GM12878 (cell line): Measurements from ENCODE around the gene KLRC2. TPM values are rescaled to one million over a fixed set of nuclear protein-coding genes. Genes with fewer than 3 reads are reported as not detected.

Experiments
- ATAC-seq: fragments of 200-7000 bp; cut with Tn5 transposase; 3 replicates; pipeline ENCODE4 v1.9.1; 2020; ENCODE audit warnings: mild to moderate bottlenecking, moderate library complexity
- BruUV-seq: library from RNA; stranded (reverse); fragments of 400-500 nt; replicated peaks from 2 replicates; lab custom pipeline; 2021; lab: Mats Ljungman, UMichigan
- CTCF ChIA-PET: fragments of 300-600 bp; sonication (Branson Sonifier 250); formaldehyde crosslinking; extraction: SDS; loops from one replicate; lab custom pipeline; 2021; ENCODE audit warnings: inconsistent platforms; lab: Yijun Ruan, JAX
- POLR2A ChIA-PET: fragments of 350-600 bp; formaldehyde crosslinking; extraction: SDS; loops from one replicate; lab custom pipeline; 2021; ENCODE audit warnings: inconsistent platforms; lab: Charles Lee
- RAD21 ChIA-PET: fragments of 300-600 bp; sonication (Branson Sonifier 250); formaldehyde crosslinking; loops from one replicate; lab custom pipeline; 2023; ENCODE audit warnings: antibody characterized with exemption; ENCODE audit not compliant: unreplicated experiment; lab: Charles Lee
- SMC1A ChIA-PET: fragments of 300-600 bp; sonication (Branson Sonifier 250); formaldehyde crosslinking; loops from one replicate; lab custom pipeline; 2023; ENCODE audit not compliant: unreplicated experiment, uncharacterized antibody; lab: Charles Lee
- DNase-seq: peaks from one replicate; pipeline ENCODE4 v3.0.0-alpha.2; 2011; ENCODE audit warnings: low read depth, low spot score
- FAIRE-seq: peaks from 3 replicates; lab custom pipeline; 2011; peaks lifted over from hg19 to GRCh38; lab: Jason Lieb, UNC
- H2AFZ ChIP-seq: 2 replicates; pipeline ENCODE4 v1.6.0; 2011; ENCODE audit warnings: low read depth, low read length, control low read depth; ENCODE audit not compliant: control insufficient read depth
- H3K27ac ChIP-seq: 2 replicates; pipeline ENCODE4 v1.5.1; 2011; ENCODE audit warnings: control low read depth; ENCODE audit not compliant: control insufficient read depth, insufficient read depth
- H3K27me3 ChIP-seq, 2 experiments: replicated peaks in 1 of 2; 2 replicates each; pipeline versions ENCODE4 v1.6.0 to v1.6.1; 2011; ENCODE audit warnings: low read length in 1 of 2; ENCODE audit not compliant: control insufficient read depth in 2 of 2, insufficient read depth in 2 of 2
- H3K36me3 ChIP-seq, 2 experiments: 2 replicates each; pipeline ENCODE4 v1.5.1; 2011; ENCODE audit warnings: low read length in 1 of 2; ENCODE audit not compliant: control insufficient read depth in 2 of 2, insufficient read depth in 2 of 2
- H3K4me1 ChIP-seq: 2 replicates; pipeline ENCODE4 v1.6.1; 2011; ENCODE audit warnings: mild to moderate bottlenecking, low read length, moderate library complexity, mixed read lengths; ENCODE audit not compliant: control insufficient read depth, insufficient read depth
- H3K4me2 ChIP-seq: 2 replicates; pipeline ENCODE4 v1.6.0; 2011; ENCODE audit warnings: control low read depth; ENCODE audit not compliant: control insufficient read depth, insufficient read depth
- H3K4me3 ChIP-seq: fragments of 200-600 bp; sonication (generic); 2 replicates; pipeline ENCODE4 v1.5.1; 2016
- H3K79me2 ChIP-seq: 2 replicates; pipeline ENCODE4 v1.6.0; 2011; ENCODE audit warnings: low read length; ENCODE audit not compliant: control insufficient read depth, insufficient read depth
- H3K9ac ChIP-seq: 2 replicates; pipeline ENCODE4 v1.8.0; 2011; ENCODE audit warnings: low read length, control low read depth, mixed read lengths; ENCODE audit not compliant: control insufficient read depth, insufficient read depth
- H3K9me3 ChIP-seq: replicated peaks from 3 replicates; pipeline ENCODE4 v1.5.1; 2011; ENCODE audit warnings: mild to moderate bottlenecking, low read length; ENCODE audit not compliant: control insufficient read depth, insufficient read depth
- H4K20me1 ChIP-seq: 2 replicates; pipeline ENCODE4 v1.6.0; 2011; ENCODE audit not compliant: control insufficient read depth, insufficient read depth
- BCL11A ChIP-seq: IDR thresholded peaks from 2 replicates; pipeline ENCODE4 v1.6.1; 2011; ENCODE audit warnings: low read depth, low read length
- CREB1 ChIP-seq: IDR thresholded peaks from 2 replicates; pipeline ENCODE4 v1.6.1; 2012; ENCODE audit warnings: low read depth, mild to moderate bottlenecking, inconsistent platforms
- GATAD2B ChIP-seq: fragments of 450-650 bp; conservative IDR thresholded peaks from 2 replicates; pipeline ENCODE4 v1.6.1; 2017; ENCODE audit warnings: low read depth, mild to moderate bottlenecking, moderate library complexity
- HDGF ChIP-seq: fragments of 450-650 bp; IDR thresholded peaks from 2 replicates; pipeline ENCODE4 v1.6.1; 2016; ENCODE audit warnings: antibody characterized with exemption
- POU2F2 ChIP-seq: IDR thresholded peaks from 3 replicates; pipeline ENCODE4 v1.6.1; 2011; ENCODE audit warnings: low read depth, mild to moderate bottlenecking, low read length, borderline replicate concordance
- RFX5 ChIP-seq: IDR thresholded peaks from 2 replicates; pipeline ENCODE4 v1.6.1; 2011; ENCODE audit warnings: low read depth, low read length, improper control_type of control experiment
- SMC3 ChIP-seq: IDR thresholded peaks from 2 replicates; pipeline ENCODE4 v1.6.1; 2011; ENCODE audit warnings: low read length, improper control_type of control experiment, borderline replicate concordance
- STAT3 ChIP-seq: IDR thresholded peaks from 2 replicates; pipeline ENCODE4 v1.6.1; 2011; ENCODE audit warnings: low read depth, low read length, improper control_type of control experiment
- TBL1XR1 ChIP-seq: IDR thresholded peaks from 2 replicates; pipeline ENCODE4 v1.6.1; 2012; ENCODE audit warnings: low read depth, low read length, improper control_type of control experiment
- ZNF622 ChIP-seq: fragments of 450-650 bp; IDR thresholded peaks from 2 replicates; pipeline ENCODE4 v1.6.1; 2017; ENCODE audit warnings: mild to moderate bottlenecking, inconsistent platforms
- ZSCAN29 ChIP-seq: fragments of 450-650 bp; IDR thresholded peaks from 2 replicates; pipeline ENCODE4 v1.6.1; 2017; ENCODE audit warnings: mild to moderate bottlenecking, moderate library complexity
- WGBS: methylation state at CpG from one replicate; pipeline ENCODE4 v1.1.6; 2016; ENCODE audit warnings: low lambda C conversion rate; ENCODE audit not compliant: insufficient replicate concordance, insufficient coverage; ENCODE audit errors: missing lambda C conversion rate; 5-methylcytosine and 5-hydroxymethylcytosine counted together
- in situ Hi-C: fragments of 300-500 bp; cut with MboI; formaldehyde crosslinking; loops from 9 replicates; pipeline ENCODE4 v1.14.3; 2018; ENCODE audit warnings: mixed read lengths
- intact Hi-C: fragments of 100-400 bp; cut with micrococcal nuclease; formaldehyde crosslinking; loops from one replicate; pipeline ENCODE4 v1.14.2; 2022; ENCODE audit not compliant: unreplicated experiment
- polyA plus RNA-seq, 11 experiments: library from polyadenylated mRNA; depleted of rRNA in 4 of 11; unstranded in 6 of 11; stranded (reverse) in 5 of 11; fragments of >200 nt; fragmentation: Nextera tagmentation in 4 of 11; fragmentation: Illumina TruSeq in 1 of 11; extraction: Ambion mirVana in 4 of 11; extraction: Trizol in 1 of 11; gene quantifications; 1 replicate in 1 of 11; 2 replicates in 10 of 11; pipeline versions ENCODE4 v1.2.1 to v1.2.3, GENCODE V29; 2011 to 2016; ENCODE audit warnings: inconsistent platforms in 2 of 11, missing spikeins in 2 of 11, low read depth in 1 of 11
- total RNA-seq, 4 experiments: library from RNA; depleted of rRNA in 3 of 4; stranded (reverse); fragments of >200 nt in 3 of 4; fragmentation: Illumina TruSeq in 1 of 4; extraction: Trizol in 1 of 4; gene quantifications; 2 replicates each; pipeline versions ENCODE4 v1.2.1 to v1.2.3, GENCODE V29; 2013 to 2021
- TF ChIP-seq, protein P1 (sequence below): IDR thresholded peaks from 2 replicates; pipeline ENCODE4 v1.6.1; 2011; ENCODE audit warnings: low read depth, low read length, improper control_type of control experiment, borderline replicate concordance
- TF ChIP-seq, protein P2 (sequence below): fragments of 450-650 bp; IDR thresholded peaks from 2 replicates; pipeline ENCODE4 v1.6.1; 2016; ENCODE audit warnings: mild to moderate bottlenecking, moderate library complexity, borderline replicate concordance

KLRC2 gene
- total and polyA plus RNA-seq, 10 of the 15 experiments (the other 5 are each of a cell fraction or from before 2014, with no cell fraction given) = 0.15 to 0.40 (median 0.20) TPM; not detected in 5

DNA sequence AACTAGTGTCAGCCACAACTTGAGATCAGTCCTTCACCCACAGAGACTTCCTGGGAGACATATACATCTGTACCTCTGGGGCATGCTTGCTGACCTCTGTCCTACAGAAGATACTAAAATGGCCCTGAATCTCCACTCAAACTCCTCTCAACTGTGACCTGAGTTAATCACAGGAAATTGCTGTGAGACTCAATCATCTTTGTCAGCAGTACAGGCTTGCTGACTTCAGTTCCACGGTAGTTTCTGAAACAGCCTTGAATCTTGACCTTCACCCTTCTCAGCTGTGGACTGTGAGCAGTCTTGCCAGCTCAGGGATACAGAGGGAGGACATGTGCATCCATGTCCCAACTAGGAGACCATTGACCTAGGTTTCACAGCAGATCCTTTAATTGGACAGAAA is 18.7 kb upstream of the KLRC2 start:
- no peak for DNase-seq
- in situ Hi-C loops (no loop called here), intact Hi-C loops (no loop called here)
- FAIRE-seq = no peak
- CTCF ChIA-PET = no interaction called here
- POLR2A ChIA-PET = no interaction called here
- Histone ChIP-seq H3K4me2 (no peak overlapping the region), H3K27ac (no peak overlapping the region), H3K4me3 (no peak overlapping the region), H3K4me1 (no peaks in the 10 kb centered on the region), H3K9ac (no peak overlapping the region), H2AFZ (no peak overlapping the region), H3K36me3 (no peaks in the 10 kb centered on the region), H3K27me3 (no peaks in the 10 kb centered on the region), H3K9me3 (peaks cover 15% of the 10 kb centered on the region), H3K79me2 (no peaks in the 10 kb centered on the region), H4K20me1 (no peaks in the 10 kb centered on the region)
- 58% methylated on average over 1 of the region's 1 CpG for WGBS
- no TSS peak for BruUV-seq
- no peak for TF ChIP-seq CREB1
- no peak for TF ChIP-seq ZSCAN29
- ATAC-seq = no peak; the same call in 2 of the 3 replicates
- SMC1A ChIA-PET = no interaction called here
- RAD21 ChIA-PET = no interaction called here

DNA sequence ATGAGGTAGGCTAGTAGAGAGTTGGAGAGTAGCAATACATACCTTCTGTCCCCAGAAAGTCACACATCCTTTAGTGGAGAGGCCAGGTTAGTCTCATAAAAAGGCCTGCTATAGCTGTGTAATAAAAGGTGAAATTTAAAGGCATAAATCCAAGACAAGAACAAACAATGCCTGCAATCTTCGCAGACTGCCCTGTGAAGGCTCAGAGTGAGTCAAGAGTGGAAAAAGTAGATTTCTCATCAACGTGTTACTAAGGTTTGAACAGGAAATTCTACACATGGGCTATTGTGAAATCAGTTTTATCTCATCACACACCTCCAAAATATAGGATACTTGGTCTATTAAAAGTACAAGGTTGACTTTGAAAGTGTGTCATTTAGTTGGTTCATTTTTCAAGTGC is 17.3 kb upstream of the KLRC2 start, which contains the start of gene KLRC1:
TSS of gene KLRC1 (minus strand) at position 222 of the 400 bp plus-strand sequence. CDS start 2,221 bp downstream, outside the sequence.
- H3K4me1 ChIP-seq = no peaks in the 10 kb centered on the region
- DNase-seq (no peak), FAIRE-seq (no peak), ATAC-seq (no peak)
- no peaks in the 10 kb centered on the region for H4K20me1 ChIP-seq
- ChIA-PET POLR2A (no interaction called here), SMC1A (no interaction called here), CTCF (interaction anchor here (0.5 kb wide), 1 partner anchor 271 kb away, joined by 3 read pairs; no protein-coding TSS in a partner anchor), RAD21 (no interaction called here)
- H3K36me3 ChIP-seq = no peaks in the 10 kb centered on the region
- in situ Hi-C loops (no loop called here), intact Hi-C loops (no loop called here)
- no peak within 1 kb of the TSS for H3K9ac ChIP-seq
- no peaks in the 10 kb centered on the region for H3K79me2 ChIP-seq
- no peak within 1 kb of the TSS for H2AFZ ChIP-seq
- no TSS peak for BruUV-seq
- peaks cover 15% of the 10 kb centered on the region for H3K9me3 ChIP-seq
- no peak within 1 kb of the TSS for H3K27ac ChIP-seq
- 25% methylated on average over 2 of the region's 2 CpGs for WGBS
- H3K4me2 ChIP-seq = no peak within 1 kb of the TSS
- no peaks in the 10 kb centered on the region for H3K27me3 ChIP-seq
- no peak within 1 kb of the TSS for H3K4me3 ChIP-seq
- no peak for TF ChIP-seq SMC3
- TF ChIP-seq, protein P1, sequence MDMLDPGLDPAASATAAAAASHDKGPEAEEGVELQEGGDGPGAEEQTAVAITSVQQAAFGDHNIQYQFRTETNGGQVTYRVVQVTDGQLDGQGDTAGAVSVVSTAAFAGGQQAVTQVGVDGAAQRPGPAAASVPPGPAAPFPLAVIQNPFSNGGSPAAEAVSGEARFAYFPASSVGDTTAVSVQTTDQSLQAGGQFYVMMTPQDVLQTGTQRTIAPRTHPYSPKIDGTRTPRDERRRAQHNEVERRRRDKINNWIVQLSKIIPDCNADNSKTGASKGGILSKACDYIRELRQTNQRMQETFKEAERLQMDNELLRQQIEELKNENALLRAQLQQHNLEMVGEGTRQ = no peak
- no peak for TF ChIP-seq ZNF622
- TF ChIP-seq RFX5 = no peak
- TF ChIP-seq TBL1XR1 = no peak
- TF ChIP-seq, protein P2, sequence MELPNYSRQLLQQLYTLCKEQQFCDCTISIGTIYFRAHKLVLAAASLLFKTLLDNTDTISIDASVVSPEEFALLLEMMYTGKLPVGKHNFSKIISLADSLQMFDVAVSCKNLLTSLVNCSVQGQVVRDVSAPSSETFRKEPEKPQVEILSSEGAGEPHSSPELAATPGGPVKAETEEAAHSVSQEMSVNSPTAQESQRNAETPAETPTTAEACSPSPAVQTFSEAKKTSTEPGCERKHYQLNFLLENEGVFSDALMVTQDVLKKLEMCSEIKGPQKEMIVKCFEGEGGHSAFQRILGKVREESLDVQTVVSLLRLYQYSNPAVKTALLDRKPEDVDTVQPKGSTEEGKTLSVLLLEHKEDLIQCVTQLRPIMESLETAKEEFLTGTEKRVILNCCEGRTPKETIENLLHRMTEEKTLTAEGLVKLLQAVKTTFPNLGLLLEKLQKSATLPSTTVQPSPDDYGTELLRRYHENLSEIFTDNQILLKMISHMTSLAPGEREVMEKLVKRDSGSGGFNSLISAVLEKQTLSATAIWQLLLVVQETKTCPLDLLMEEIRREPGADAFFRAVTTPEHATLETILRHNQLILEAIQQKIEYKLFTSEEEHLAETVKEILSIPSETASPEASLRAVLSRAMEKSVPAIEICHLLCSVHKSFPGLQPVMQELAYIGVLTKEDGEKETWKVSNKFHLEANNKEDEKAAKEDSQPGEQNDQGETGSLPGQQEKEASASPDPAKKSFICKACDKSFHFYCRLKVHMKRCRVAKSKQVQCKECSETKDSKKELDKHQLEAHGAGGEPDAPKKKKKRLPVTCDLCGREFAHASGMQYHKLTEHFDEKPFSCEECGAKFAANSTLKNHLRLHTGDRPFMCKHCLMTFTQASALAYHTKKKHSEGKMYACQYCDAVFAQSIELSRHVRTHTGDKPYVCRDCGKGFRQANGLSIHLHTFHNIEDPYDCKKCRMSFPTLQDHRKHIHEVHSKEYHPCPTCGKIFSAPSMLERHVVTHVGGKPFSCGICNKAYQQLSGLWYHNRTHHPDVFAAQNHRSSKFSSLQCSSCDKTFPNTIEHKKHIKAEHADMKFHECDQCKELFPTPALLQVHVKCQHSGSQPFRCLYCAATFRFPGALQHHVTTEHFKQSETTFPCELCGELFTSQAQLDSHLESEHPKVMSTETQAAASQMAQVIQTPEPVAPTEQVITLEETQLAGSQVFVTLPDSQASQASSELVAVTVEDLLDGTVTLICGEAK = no peak
- no peak for TF ChIP-seq STAT3
- TF ChIP-seq BCL11A = no peak
- no peak for TF ChIP-seq HDGF
- no peak for TF ChIP-seq GATAD2B
- no peak for TF ChIP-seq POU2F2
